ENCODE measurements around the gene STXBP5L.

The STXBP5L gene

DNA sequence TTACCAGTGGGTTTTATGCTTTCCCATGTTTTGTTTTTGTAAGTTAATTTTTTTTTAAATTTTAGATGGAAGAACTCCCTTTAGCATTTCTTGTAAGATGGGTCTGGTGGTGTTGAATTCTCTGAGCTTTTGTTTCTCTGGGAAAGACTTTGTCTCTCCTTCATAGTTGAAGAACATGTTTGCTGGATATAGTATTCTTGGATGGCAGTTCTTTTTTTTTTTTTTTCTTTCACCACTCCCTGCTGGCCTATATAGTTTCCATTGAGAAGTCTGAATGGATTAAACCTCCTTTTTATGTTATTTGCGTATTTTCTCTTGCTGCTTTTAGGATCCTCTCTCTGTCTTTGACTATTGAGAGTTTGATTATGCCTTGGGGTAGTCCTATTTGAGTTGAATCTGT lies 18.1 kb downstream of the STXBP5L start:
- Histone ChIP-seq H3K4me3 (ENCODE audit: low read length) (no peak overlapping the region), H2AFZ (ENCODE audit: low read length) (no peak overlapping the region), H3K9ac (ENCODE audit: low read length) (no peak overlapping the region), H3K9me2 (replicated peaks; ENCODE audit: insufficient read depth, low read length) (no peaks in the 10 kb centered on the region), H3K79me2 (ENCODE audit: low read length) (no peaks in the 10 kb centered on the region), H3F3A (ENCODE audit: insufficient read depth, low read length) (no peaks in the 10 kb centered on the region), H3K36me3 (replicated peaks; ENCODE audit: insufficient read depth, low read length) (no peaks in the 10 kb centered on the region), H3K27me3 (replicated peaks; ENCODE audit: insufficient read depth, low read length) (no peaks in the 10 kb centered on the region), H3K9me3 (replicated peaks; ENCODE audit: insufficient read depth, low read length) (no peaks in the 10 kb centered on the region), H3K4me2 (ENCODE audit: low read depth, low read length) (no peak overlapping the region), H4K20me1 (ENCODE audit: insufficient read depth, low read length) (no peaks in the 10 kb centered on the region), H3K27ac (ENCODE audit: low read length) (no peak overlapping the region), H3K4me1 (ENCODE audit: low read length) (no peaks in the 10 kb centered on the region)
- TF ChIP-seq EZH2phosphoT487 (IDR thresholded peaks at IDR 0.05; ENCODE audit: low read length) (no peak), EZH2 (optimal IDR thresholded peaks at IDR 0.05; ENCODE audit: low read depth, low read length) (no peak), CTCF (IDR thresholded peaks at IDR 0.05; ENCODE audit: low read length) (no peak)
- DNase-seq: no peak

- Histone ChIP-seq H3K4me1 (ENCODE audit: low read length) (no peaks in the 10 kb centered on the region), H3K9me3 (replicated peaks; ENCODE audit: insufficient read depth, low read length) (no peaks in the 10 kb centered on the region), H3K27ac (ENCODE audit: low read length) (no peak overlapping the region), H3K79me2 (ENCODE audit: low read length) (no peaks in the 10 kb centered on the region), H4K20me1 (ENCODE audit: insufficient read depth, low read length) (no peaks in the 10 kb centered on the region), H3K4me3 (ENCODE audit: low read length) (no peak overlapping the region), H3K4me2 (ENCODE audit: low read depth, low read length) (no peak overlapping the region), H3F3A (ENCODE audit: insufficient read depth, low read length) (no peaks in the 10 kb centered on the region), H3K36me3 (replicated peaks; ENCODE audit: insufficient read depth, low read length) (no peaks in the 10 kb centered on the region), H3K27me3 (replicated peaks; ENCODE audit: insufficient read depth, low read length) (no peaks in the 10 kb centered on the region), H3K9ac (ENCODE audit: low read length) (no peak overlapping the region), H3K9me2 (replicated peaks; ENCODE audit: insufficient read depth, low read length) (no peaks in the 10 kb centered on the region), H2AFZ (ENCODE audit: low read length) (no peak overlapping the region)
- DNase-seq: no peak
- no peak for TF ChIP-seq CTCF (IDR thresholded peaks at IDR 0.05; ENCODE audit: low read length)
- TF ChIP-seq EZH2phosphoT487 (IDR thresholded peaks at IDR 0.05; ENCODE audit: low read length): no peak
- no peak for TF ChIP-seq EZH2 (optimal IDR thresholded peaks at IDR 0.05; ENCODE audit: low read depth, low read length)
Measured at GRCh38 chr3:120928991-120929390, 21.0 kb downstream of the STXBP5L start.

DNA sequence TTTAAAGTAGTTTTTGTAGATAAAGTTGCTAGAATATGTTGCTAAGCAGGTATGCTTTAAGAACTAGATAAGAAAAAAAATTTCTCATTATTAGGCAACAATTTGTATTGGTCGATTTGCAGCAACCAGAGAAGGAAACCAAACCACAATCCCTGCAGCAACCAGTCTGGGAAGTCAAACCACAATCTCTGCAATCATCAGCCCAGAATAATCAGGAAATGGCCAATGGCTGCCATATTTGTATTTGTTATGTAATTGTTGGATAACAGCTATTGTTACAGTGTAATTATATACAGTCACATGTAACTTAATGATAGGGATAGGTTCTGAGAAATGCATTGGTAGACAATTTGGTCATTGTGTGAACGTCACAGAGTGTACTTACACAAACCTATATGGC lies 23.6 kb downstream of the STXBP5L start:
- no peaks in the 10 kb centered on the region for H3K4me1 ChIP-seq (ENCODE audit: low read length)
- TF ChIP-seq EZH2phosphoT487 (IDR thresholded peaks at IDR 0.05; ENCODE audit: low read length) (no peak), EZH2 (optimal IDR thresholded peaks at IDR 0.05; ENCODE audit: low read depth, low read length) (no peak), CTCF (IDR thresholded peaks at IDR 0.05; ENCODE audit: low read length) (no peak)
- no peaks in the 10 kb centered on the region for H4K20me1 ChIP-seq (ENCODE audit: insufficient read depth, low read length)
- no peak overlapping the region for H2AFZ ChIP-seq (ENCODE audit: low read length)
- H3K9me2 ChIP-seq (replicated peaks; ENCODE audit: insufficient read depth, low read length): no peaks in the 10 kb centered on the region
- H3K9me3 ChIP-seq (replicated peaks; ENCODE audit: insufficient read depth, low read length): no peaks in the 10 kb centered on the region
- H3K36me3 ChIP-seq (replicated peaks; ENCODE audit: insufficient read depth, low read length): no peaks in the 10 kb centered on the region
- no peak overlapping the region for H3K4me2 ChIP-seq (ENCODE audit: low read depth, low read length)
- H3K27me3 ChIP-seq (replicated peaks; ENCODE audit: insufficient read depth, low read length): no peaks in the 10 kb centered on the region
- H3F3A ChIP-seq (ENCODE audit: insufficient read depth, low read length): no peaks in the 10 kb centered on the region
- H3K9ac ChIP-seq (ENCODE audit: low read length): no peak overlapping the region
- no peak overlapping the region for H3K27ac ChIP-seq (ENCODE audit: low read length)
- no peaks in the 10 kb centered on the region for H3K79me2 ChIP-seq (ENCODE audit: low read length)
- H3K4me3 ChIP-seq (ENCODE audit: low read length): no peak overlapping the region
- DNase-seq: no peak

Data from MM.1S (cell line).